ENCODE measurements around the gene FLT1.

Gene FLT1

GRCh38 chr13:28526876-28527275 lies 31.9 kb upstream of the FLT1 start:
- no peak for DNase-seq

GRCh38 chr13:28522871-28523270 lies 27.9 kb upstream of the FLT1 start:
- no peak for DNase-seq

GRCh38 chr13:28513745-28514144 lies 18.8 kb upstream of the FLT1 start:
- no peak for DNase-seq

GRCh38 chr13:28510542-28510941 lies 15.6 kb upstream of the FLT1 start:
- DNase-seq = no peak

GRCh38 chr13:28510066-28510465 lies 15.1 kb upstream of the FLT1 start:
- DNase-seq = no peak

- no peak for DNase-seq
Observed at GRCh38 chr13:28505543-28506135, 10.7 kb upstream of the FLT1 start.

GRCh38 chr13:28503182-28503967 lies 8.4 kb upstream of the FLT1 start:
- no peak for DNase-seq

- no peak for DNase-seq
Observed at GRCh38 chr13:28501547-28501946, 6.6 kb upstream of the FLT1 start.

GRCh38 chr13:28499609-28500008 lies 4.7 kb upstream of the FLT1 start:
- no peak for DNase-seq

GRCh38 chr13:28498481-28499115 lies 3.7 kb upstream of the FLT1 start:
- no peak for DNase-seq

GRCh38 chr13:28497143-28497876 lies 2.4 kb upstream of the FLT1 start:
- no peak for DNase-seq

GRCh38 chr13:28496188-28496564 lies 1.2 kb upstream of the FLT1 start:
- no peak for DNase-seq

GRCh38 chr13:28495538-28496187 lies 735 bp upstream of the FLT1 start:
- DNase-seq = no peak

- no peak for DNase-seq
Observed at GRCh38 chr13:28494504-28494777, 487 bp downstream of the FLT1 start.

- DNase-seq = peak; percentile 46 to 54
Observed at GRCh38 chr13:28493740-28494503, 1.0 kb downstream of the FLT1 start.

- DNase-seq = peak; percentile 46 to 56
Observed at GRCh38 chr13:28492569-28493367, 2.2 kb downstream of the FLT1 start.

GRCh38 chr13:28490061-28490460 lies 4.9 kb downstream of the FLT1 start:
- DNase-seq = no peak

- DNase-seq = no peak
Observed at GRCh38 chr13:28489524-28489931, 5.4 kb downstream of the FLT1 start.

- no peak for DNase-seq
Observed at GRCh38 chr13:28488376-28489005, 6.4 kb downstream of the FLT1 start.

GRCh38 chr13:28485996-28486543 lies 8.9 kb downstream of the FLT1 start:
- no peak for DNase-seq

- no peak for DNase-seq
Observed at GRCh38 chr13:28485551-28485950, 9.4 kb downstream of the FLT1 start.

All from activated T-cell treated with anti-CD3 and anti-CD28 coated beads, Interleukin-2, amount 50 U/mL, for 48 hours (primary cell).